Fibroblast of skin of scalp (primary cell): ENCODE measurements around the gene SCTR.

ENCODE experiments used
- DNase-seq: peaks from one replicate; pipeline ENCODE4 v3.0.0-alpha.2; 2013

SCTR gene

GRCh38 chr2:119474371-119475224 lies 49.7 kb downstream of the SCTR start:
- no peak for DNase-seq

GRCh38 chr2:119473621-119474370 lies 50.5 kb downstream of the SCTR start:
- DNase-seq: no peak

- DNase-seq: no peak
These were observed 51.5 kb downstream of the SCTR start for GRCh38 chr2:119472749-119473148.

- DNase-seq: no peak
These were observed 54.5 kb downstream of the SCTR start for GRCh38 chr2:119469661-119470297.

- no peak for DNase-seq
These were observed 55.2 kb downstream of the SCTR start for GRCh38 chr2:119469131-119469530.

GRCh38 chr2:119468154-119468955 lies 55.9 kb downstream of the SCTR start:
- peak; percentile 44 for DNase-seq

GRCh38 chr2:119466373-119466772 lies 57.9 kb downstream of the SCTR start:
- no peak for DNase-seq

GRCh38 chr2:119465687-119466086 lies 58.6 kb downstream of the SCTR start:
- no peak for DNase-seq

- no peak for DNase-seq
These were observed 59.3 kb downstream of the SCTR start for GRCh38 chr2:119464981-119465380.

GRCh38 chr2:119463990-119464389 lies 60.3 kb downstream of the SCTR start:
- no peak for DNase-seq

GRCh38 chr2:119463136-119463535 lies 61.1 kb downstream of the SCTR start:
- no peak for DNase-seq

GRCh38 chr2:119462574-119462973 lies 61.7 kb downstream of the SCTR start:
- DNase-seq: no peak

GRCh38 chr2:119461811-119462210 lies 62.5 kb downstream of the SCTR start:
- DNase-seq: no peak

- no peak for DNase-seq
These were observed 64.2 kb downstream of the SCTR start for GRCh38 chr2:119460076-119460475.

GRCh38 chr2:119455066-119455718 lies 69.1 kb downstream of the SCTR start:
- no peak for DNase-seq

GRCh38 chr2:119453972-119454593 lies 70.2 kb downstream of the SCTR start:
- DNase-seq: no peak

- no peak for DNase-seq
These were observed 72.8 kb downstream of the SCTR start for GRCh38 chr2:119451336-119452050.

GRCh38 chr2:119449521-119449920 lies 74.8 kb downstream of the SCTR start:
- no peak for DNase-seq

GRCh38 chr2:119448427-119449141 lies 75.7 kb downstream of the SCTR start:
- no peak for DNase-seq

GRCh38 chr2:119446037-119446436 lies 78.2 kb downstream of the SCTR start:
- no peak for DNase-seq
